Tibial nerve (tissue), 3 donors: ENCODE measurements around the gene PLXDC2.

Source experiments
- POLR2A ChIP-seq, 2 donors: fragments of 450-650 bp; IDR thresholded peaks; one replicate each; pipeline ENCODE4 v1.6.1; 2017; ENCODE audit warnings: antibody characterized with exemption in 2 of 2, mild to moderate bottlenecking in 2 of 2, moderate library complexity in 2 of 2
- TF ChIP-seq, protein P1 (sequence below), 5 experiments: fragments of 200-600 bp in 3 of 5; fragments of 450-650 bp in 2 of 5; sonication (generic) in 3 of 5; IDR thresholded peaks; one replicate each; pipeline ENCODE4 v1.5.1; 2016 to 2019; ENCODE audit warnings: antibody characterized with exemption in 5 of 5, mild to moderate bottlenecking in 3 of 5, moderate library complexity in 2 of 5

DNA sequence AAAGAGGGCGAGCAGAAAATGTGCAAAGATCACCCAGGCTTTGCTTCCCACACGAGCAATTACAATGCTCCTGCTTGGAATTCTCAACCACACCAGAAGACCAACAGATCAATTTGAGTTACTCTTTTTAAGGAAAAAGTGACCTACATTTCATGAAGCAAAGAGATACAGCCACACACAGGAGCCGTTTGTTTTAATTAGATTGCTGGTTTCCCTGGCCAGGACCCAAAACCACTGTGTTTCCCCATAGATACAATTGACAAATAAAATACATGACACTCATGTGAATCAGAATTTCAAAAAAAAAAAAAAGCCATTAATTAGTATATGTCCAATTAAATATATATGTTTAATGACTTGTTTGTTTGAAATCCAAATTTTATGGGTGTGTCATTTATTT, 458.3 kb downstream of the PLXDC2 start:
- TF ChIP-seq, protein P1, sequence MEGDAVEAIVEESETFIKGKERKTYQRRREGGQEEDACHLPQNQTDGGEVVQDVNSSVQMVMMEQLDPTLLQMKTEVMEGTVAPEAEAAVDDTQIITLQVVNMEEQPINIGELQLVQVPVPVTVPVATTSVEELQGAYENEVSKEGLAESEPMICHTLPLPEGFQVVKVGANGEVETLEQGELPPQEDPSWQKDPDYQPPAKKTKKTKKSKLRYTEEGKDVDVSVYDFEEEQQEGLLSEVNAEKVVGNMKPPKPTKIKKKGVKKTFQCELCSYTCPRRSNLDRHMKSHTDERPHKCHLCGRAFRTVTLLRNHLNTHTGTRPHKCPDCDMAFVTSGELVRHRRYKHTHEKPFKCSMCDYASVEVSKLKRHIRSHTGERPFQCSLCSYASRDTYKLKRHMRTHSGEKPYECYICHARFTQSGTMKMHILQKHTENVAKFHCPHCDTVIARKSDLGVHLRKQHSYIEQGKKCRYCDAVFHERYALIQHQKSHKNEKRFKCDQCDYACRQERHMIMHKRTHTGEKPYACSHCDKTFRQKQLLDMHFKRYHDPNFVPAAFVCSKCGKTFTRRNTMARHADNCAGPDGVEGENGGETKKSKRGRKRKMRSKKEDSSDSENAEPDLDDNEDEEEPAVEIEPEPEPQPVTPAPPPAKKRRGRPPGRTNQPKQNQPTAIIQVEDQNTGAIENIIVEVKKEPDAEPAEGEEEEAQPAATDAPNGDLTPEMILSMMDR (IDR thresholded peaks at IDR 0.05) = no peak
- no peak for TF ChIP-seq POLR2A (IDR thresholded peaks at IDR 0.05)
